Cardiac fibroblast (primary cell): Measurements from ENCODE around the gene PDK4.

ENCODE experiments used
- DNase-seq, 2 donors: peaks; one replicate each; pipeline versions ENCODE4 v3.0.0 to v3.0.0-alpha.2; 2010; ENCODE audit warnings: low read depth in 2 of 2
- H3K4me3 ChIP-seq, 2 donors: replicated peaks in 1 of 2; 1 replicate in 1 of 2; 2 replicates in 1 of 2; pipeline ENCODE4 v1.5.1; 2011; ENCODE audit warnings: low read depth in 2 of 2, low read length in 2 of 2, mild to moderate bottlenecking in 2 of 2, moderate library complexity in 1 of 2
- TF ChIP-seq, protein P1 (sequence below): IDR thresholded peaks from one replicate; pipeline ENCODE4 v1.5.1; 2011; ENCODE audit warnings: low read depth, mild to moderate bottlenecking, low read length, inconsistent platforms

PDK4 gene

DNA sequence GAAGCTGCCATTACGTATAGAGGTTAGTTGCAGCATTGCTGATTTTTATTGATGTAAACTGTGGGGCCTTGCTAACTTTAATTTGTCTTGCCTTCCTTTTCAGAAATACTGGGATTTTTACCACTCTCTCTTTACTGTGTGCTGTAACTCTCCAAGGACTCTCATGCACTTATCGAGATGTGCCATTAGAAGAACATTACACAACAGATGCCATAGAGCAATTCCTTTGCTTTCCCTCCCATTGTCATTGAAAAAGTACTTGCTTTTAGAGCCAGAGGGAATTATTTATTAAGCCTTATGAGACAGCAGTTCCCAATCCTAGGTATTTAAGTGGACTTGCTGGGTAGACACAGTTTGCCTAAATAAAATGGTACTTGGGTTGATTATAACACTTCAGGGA is 58.8 kb downstream of the PDK4 start:
- H3K4me3 ChIP-seq, result no peak overlapping the region
- no peak for DNase-seq
- TF ChIP-seq, protein P1, sequence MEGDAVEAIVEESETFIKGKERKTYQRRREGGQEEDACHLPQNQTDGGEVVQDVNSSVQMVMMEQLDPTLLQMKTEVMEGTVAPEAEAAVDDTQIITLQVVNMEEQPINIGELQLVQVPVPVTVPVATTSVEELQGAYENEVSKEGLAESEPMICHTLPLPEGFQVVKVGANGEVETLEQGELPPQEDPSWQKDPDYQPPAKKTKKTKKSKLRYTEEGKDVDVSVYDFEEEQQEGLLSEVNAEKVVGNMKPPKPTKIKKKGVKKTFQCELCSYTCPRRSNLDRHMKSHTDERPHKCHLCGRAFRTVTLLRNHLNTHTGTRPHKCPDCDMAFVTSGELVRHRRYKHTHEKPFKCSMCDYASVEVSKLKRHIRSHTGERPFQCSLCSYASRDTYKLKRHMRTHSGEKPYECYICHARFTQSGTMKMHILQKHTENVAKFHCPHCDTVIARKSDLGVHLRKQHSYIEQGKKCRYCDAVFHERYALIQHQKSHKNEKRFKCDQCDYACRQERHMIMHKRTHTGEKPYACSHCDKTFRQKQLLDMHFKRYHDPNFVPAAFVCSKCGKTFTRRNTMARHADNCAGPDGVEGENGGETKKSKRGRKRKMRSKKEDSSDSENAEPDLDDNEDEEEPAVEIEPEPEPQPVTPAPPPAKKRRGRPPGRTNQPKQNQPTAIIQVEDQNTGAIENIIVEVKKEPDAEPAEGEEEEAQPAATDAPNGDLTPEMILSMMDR, result no peak

DNA sequence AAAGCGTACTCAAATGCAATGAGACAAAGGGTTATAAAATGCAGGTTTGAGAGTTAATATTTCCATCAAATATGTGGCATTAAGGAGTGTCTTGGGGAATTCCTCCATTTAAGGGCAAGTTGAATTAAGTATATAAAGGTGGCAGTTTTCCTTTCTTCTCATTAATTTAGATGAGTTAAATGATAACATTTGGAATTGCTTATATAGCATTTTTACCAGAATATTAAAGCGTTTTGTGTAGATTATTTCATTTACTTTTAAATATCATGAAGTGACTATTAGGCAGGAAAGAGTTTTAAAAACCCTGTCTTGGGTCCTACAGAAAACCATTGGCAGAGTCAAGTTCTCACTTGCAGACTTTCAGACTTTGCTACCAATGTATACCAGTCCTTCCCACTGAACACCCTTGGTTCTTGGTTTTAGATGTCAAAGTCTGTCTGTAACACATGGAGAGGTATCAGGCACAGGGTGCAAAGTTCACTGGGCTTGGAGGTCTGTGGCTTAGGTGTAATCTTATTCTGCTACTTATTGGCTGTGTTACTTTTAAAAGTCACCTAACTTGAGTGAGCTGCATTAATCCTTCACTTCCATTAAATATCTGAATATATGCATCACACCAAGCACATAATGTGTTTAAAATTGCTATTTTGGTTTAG is 59.5 kb downstream of the PDK4 start:
- no peak overlapping the region for H3K4me3 ChIP-seq
- no peak for DNase-seq
- TF ChIP-seq, protein P1, result no peak

DNA sequence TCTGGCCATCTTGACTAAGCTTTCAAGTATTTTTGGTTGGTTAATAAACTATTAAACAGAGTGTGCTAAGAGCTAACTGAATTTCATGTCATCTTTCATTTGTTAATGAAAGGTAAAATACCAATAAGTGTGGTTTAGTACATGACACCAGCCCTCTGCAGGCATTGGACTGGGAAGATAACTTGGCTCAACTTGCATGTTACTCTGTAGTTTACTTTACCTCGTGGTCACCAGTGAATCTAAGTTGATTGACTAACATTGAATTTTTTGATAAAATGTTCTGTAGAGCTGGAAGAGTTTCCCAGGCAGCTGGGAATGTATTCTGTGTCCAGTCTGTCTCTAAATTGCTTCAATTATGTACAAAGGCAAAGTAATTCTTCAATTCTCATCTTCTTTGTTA is 60.7 kb downstream of the PDK4 start:
- DNase-seq, result no peak
- TF ChIP-seq, protein P1, result no peak
- H3K4me3 ChIP-seq, result no peak overlapping the region

DNA sequence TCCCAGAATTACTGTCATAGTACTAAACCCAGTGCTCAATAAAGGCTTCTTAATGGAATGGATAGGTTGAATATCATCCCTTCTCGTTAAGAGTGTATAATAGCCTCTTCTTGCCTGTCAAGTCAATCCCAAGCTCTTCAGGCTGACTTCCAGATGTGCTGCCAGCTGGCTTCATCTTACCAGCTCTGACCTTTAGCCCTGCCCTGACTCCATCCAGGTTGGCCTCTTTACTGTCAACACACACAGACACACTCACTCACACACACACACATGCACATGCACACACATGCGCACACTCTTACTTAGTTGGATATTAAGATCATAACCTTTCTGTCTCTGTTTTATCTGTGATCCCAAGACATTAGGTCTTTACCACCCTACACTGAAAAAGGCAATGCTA is 61.5 kb downstream of the PDK4 start:
- no peak overlapping the region for H3K4me3 ChIP-seq
- no peak for DNase-seq
- TF ChIP-seq, protein P1, result no peak
